SIG-M5 (cell line): ENCODE results near the gene NSD2.
"Not testable (repeated sequence)": the region's sequence is repeated elsewhere in the genome, so short reads cannot be mapped to it uniquely, and the experiment has no call there.

Source experiments
- DNase-seq: peaks from one replicate; lab custom pipeline; 2025; lab: John Stamatoyannopoulos, UW

The NSD2 gene

DNA sequence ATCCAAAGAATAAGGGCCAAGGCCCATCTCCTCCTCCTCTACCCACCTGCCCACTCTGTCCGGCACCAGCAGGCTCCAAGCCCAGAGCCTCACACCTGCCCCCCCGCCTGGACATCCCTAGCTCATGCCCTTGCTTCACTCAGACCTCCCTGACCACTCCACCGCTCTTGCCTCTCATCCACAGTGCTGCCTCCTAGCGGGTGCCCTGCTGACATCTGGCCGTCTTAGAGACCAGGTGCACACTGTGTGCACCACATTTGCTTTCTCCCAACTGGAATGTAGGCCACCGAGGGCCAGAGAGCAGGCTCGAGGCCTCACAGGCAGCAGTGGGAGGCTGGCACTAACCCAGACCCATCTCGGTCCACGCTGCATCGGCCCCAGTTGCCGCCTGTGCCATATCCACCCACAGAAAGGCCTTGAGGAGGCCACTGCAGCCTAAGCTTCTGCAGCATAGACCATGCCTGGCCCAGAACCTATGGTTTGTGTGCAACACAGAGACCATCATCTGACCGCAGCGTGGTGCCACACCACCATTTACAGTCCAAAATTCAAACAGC is 28.8 kb upstream of the NSD2 start:
- no peak for DNase-seq

GRCh38 chr4:1842993-1843448 is 28.2 kb upstream of the NSD2 start:
- no peak for DNase-seq

- DNase-seq: no peak
These were observed 27.3 kb upstream of the NSD2 start for GRCh38 chr4:1843852-1844251.

GRCh38 chr4:1844618-1845017 is 26.6 kb upstream of the NSD2 start:
- DNase-seq: not testable (repeated sequence)

GRCh38 chr4:1846580-1846979 is 24.6 kb upstream of the NSD2 start:
- DNase-seq: no peak

GRCh38 chr4:1850276-1850675 is 20.9 kb upstream of the NSD2 start:
- DNase-seq: no peak

DNA sequence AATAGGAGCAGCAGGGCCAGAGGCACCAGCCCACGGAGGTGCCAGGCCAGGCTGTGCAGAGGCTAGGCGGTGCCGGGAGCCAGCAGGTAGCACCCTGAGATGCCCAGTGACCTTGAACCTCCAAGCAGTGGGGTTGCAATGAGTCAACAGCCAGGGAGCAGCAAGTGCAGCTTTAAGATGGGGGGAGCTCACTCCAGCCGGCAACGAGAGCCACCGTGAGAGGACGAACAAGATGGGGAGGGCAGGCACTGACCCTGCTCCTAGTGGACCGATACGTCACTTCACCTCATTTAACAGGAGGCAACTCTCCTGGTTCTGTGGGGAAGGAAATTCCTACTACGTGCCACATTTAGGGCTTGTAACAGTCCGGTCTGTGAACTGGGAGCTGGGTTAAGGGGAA is 20.0 kb upstream of the NSD2 start:
- no peak for DNase-seq

DNA sequence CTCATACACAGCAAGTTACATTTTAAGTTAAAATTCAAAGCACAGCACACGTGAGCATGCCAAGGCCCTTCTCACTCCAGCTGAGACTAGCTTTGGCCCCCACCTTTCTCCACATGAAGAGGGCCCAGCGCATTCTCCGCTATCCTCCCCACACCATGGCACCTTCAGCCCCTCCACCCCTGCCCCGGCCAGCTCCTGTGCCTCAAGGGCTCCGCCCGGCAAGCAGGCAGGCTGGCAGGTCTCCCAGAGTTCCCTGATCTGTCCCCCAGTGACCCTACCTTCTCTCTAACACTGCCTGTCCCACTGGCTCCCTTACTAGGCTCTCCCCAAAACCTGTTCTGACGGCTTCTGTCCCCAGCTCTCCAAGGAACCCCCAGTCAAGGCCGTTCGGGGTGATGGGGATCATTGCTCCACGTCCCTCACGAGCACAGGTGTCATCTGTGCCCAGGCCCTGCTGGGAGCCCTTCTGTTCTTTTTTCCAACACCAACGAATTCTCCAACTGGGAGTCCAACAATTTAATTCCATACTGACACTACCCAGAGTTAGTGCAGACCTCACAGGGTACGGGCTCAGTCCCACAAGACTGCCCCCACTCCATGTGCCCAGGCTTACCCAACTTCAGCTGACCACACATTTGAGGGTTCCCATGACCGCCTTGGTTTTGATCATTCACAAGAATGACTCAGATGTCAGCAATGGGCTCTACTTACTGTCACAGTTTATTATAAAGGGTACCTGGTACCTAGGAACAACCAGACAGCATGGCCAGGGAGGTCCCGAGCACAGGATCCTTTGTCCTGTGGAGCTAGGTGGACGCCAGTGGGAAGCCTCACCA is 19.4 kb upstream of the NSD2 start:
- DNase-seq: no peak

GRCh38 chr4:1852904-1853623 is 18.1 kb upstream of the NSD2 start:
- no peak for DNase-seq

GRCh38 chr4:1854752-1855151 is 16.4 kb upstream of the NSD2 start:
- DNase-seq: no peak

- DNase-seq: no peak
These were observed 15.7 kb upstream of the NSD2 start for GRCh38 chr4:1855333-1856070.

- DNase-seq: peak; percentile 53
These were observed 14.9 kb upstream of the NSD2 start, which contains the start of gene LETM1 for GRCh38 chr4:1856071-1856942. Gene LETM1, minus strand, starts transcription at chr4:1856156. Its CDS starts 206 bp downstream, at chr4:1855950.

GRCh38 chr4:1856943-1857699 is 14.1 kb upstream of the NSD2 start:
- no peak for DNase-seq

DNA sequence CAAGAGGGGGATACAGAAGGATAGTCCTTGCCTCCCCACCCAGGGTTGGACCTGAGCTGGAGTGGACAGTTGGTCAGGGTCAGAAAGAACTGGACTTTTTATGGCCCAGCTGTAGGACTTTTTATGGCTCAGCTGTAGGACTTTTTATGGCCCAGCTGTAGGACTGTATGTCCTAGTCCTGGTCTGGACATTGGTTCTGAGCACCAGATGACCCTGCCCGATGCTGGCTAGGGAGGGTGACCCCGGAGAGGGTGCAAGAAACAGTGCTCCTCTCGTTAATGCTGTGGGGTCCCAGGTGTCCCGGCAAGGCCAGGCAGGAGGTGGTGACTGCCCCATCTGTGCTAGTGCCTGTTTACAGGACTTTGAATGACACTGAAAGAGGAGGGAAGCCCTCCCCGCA is 13.3 kb upstream of the NSD2 start:
- no peak for DNase-seq

DNA sequence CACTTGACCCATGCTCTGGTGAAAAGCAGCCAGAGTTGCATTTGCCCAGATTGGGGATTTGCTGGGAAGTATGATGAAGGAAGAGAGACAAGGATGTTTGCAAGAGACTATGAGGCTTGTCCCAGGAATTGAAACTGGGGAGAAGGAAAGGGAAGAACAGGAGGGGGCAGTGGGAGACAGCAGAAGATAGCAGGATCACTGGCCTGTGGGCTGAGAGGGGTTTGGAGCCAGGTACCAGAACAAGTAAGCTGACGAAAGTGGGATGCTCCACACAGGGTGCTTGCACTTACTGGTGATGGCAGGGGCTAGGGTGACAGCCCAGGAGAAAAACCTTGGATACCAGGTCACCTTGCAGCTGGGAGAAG is 11.8 kb upstream of the NSD2 start:
- DNase-seq: no peak

- no peak for DNase-seq
These were observed 8.9 kb upstream of the NSD2 start for GRCh38 chr4:1862055-1862911.

DNA sequence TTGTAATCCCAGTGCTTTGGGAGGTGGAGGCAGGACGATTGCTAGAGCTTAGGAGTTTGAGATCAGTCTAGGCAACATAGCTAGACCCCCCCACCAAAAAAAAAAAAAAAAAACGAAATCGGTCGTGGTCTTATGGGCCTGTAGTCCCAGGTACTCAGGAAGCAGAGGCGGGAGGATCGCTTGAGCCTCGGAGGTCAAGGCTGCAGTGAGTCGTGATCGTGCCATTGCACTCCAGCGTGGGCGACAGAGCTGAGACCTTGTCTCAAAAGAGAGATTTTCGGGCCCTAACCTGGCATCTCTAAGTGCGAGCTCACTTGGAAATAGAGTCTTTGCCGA is 8.3 kb upstream of the NSD2 start:
- no peak for DNase-seq

DNA sequence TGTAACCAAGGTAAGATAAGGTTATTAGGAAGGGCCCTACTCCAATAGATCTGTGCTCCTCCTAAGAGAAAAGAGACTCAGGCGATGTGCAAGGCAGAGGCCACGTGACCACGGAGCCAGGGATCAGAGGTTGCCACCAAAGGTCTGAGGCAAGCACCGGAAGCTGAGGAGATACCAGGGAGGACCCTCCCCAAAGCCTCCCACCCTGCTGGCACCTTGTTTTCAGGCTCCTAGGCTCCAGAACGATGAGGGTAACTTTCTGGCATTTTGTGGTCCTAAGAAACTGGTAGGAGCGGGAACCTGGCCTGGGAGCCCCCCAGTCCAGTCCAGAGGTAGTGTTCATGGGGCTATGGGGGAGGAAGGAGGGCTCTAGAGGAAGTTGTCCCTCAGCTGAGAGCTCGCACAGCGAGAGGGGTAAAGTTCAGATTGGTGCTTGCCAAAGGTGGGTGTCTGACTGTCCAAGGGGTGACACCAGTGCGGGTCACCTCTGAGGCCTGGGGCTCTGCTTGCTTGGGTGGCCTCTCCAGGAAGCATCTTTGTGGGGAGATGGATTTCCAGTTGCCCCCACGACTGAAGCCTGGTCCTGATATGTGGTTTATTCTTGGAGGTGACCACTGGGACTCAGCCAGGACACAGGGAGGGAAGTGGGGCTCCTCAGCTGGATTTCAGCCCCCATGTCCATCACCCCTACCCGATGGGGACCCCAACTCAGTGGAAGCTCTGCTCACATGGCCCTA is 7.7 kb upstream of the NSD2 start:
- no peak for DNase-seq
